Left ventricle myocardium inferior (tissue), 1 donor: Measurements from ENCODE around the gene UGT2B10. TPM values are rescaled to one million over a fixed set of nuclear protein-coding genes. Genes with fewer than 3 reads are reported as not detected.

ENCODE experiments used
- DNase-seq: peaks from one replicate; pipeline ENCODE4 v3.0.0-alpha.2; 2020
- H3K27ac ChIP-seq: fragments of 200-600 bp; replicated peaks from 2 replicates; pipeline ENCODE4 v1.8.0; 2021
- H3K27me3 ChIP-seq: fragments of 200-600 bp; 2 replicates; pipeline ENCODE4 v1.8.0; 2021; ENCODE audit warnings: low read depth
- H3K36me3 ChIP-seq: fragments of 200-600 bp; 2 replicates; pipeline ENCODE4 v1.8.0; 2021
- H3K4me1 ChIP-seq: fragments of 200-600 bp; 2 replicates; pipeline ENCODE4 v1.8.0; 2021
- H3K4me3 ChIP-seq: fragments of 200-600 bp; 2 replicates; pipeline ENCODE4 v1.8.0; 2021; ENCODE audit warnings: mild to moderate bottlenecking, moderate library complexity
- H3K9me3 ChIP-seq: fragments of 200-600 bp; replicated peaks from 2 replicates; pipeline ENCODE4 v1.8.0; 2021
- CTCF ChIP-seq: fragments of 200-600 bp; IDR thresholded peaks from 2 replicates; pipeline ENCODE4 v1.8.0; 2021; ENCODE audit warnings: antibody characterized with exemption, mild to moderate bottlenecking, borderline replicate concordance
- intact Hi-C: fragments of 100-400 bp; cut with micrococcal nuclease; formaldehyde crosslinking; loops from one replicate; pipeline ENCODE4 v1.11.0; 2022
- total RNA-seq: library from RNA; stranded (reverse); fragmentation: NEBNext Ultra II Directional; extraction: Animal tissue kit (Norgen Biotek cat#: 25700); gene quantifications from one replicate; pipeline ENCODE4 v1.2.1, GENCODE V29; 2021
- donor health status: DM: no; HTN: yes; CAD: no; lungs with severe emphysema.

The UGT2B10 gene
- total RNA-seq, 1 donor from 2014 or later: not detected

- no peak for TF ChIP-seq CTCF
- H3K4me1 ChIP-seq: no peaks in the 10 kb centered on the region
- H3K36me3 ChIP-seq: no peaks in the 10 kb centered on the region
- intact Hi-C loops: no loop called here
- no peaks in the 10 kb centered on the region for H3K9me3 ChIP-seq
- no peak overlapping the region for H3K4me3 ChIP-seq
- H3K27me3 ChIP-seq: no peaks in the 10 kb centered on the region
- no peak for DNase-seq
- H3K27ac ChIP-seq: no peak overlapping the region
Observed at GRCh38 chr4:68864438-68865187, 48.8 kb downstream of the UGT2B10 start.

GRCh38 chr4:68865188-68865638 is 49.4 kb downstream of the UGT2B10 start:
- H3K36me3 ChIP-seq: no peaks in the 10 kb centered on the region
- H3K9me3 ChIP-seq: no peaks in the 10 kb centered on the region
- no peak overlapping the region for H3K27ac ChIP-seq
- no peaks in the 10 kb centered on the region for H3K27me3 ChIP-seq
- DNase-seq: no peak
- intact Hi-C loops: no loop called here
- no peaks in the 10 kb centered on the region for H3K4me1 ChIP-seq
- TF ChIP-seq CTCF: no peak
- no peak overlapping the region for H3K4me3 ChIP-seq

- TF ChIP-seq CTCF: no peak
- no peaks in the 10 kb centered on the region for H3K36me3 ChIP-seq
- H3K4me1 ChIP-seq: no peaks in the 10 kb centered on the region
- H3K27me3 ChIP-seq: no peaks in the 10 kb centered on the region
- DNase-seq: no peak
- H3K27ac ChIP-seq: no peak overlapping the region
- H3K4me3 ChIP-seq: no peak overlapping the region
- no peaks in the 10 kb centered on the region for H3K9me3 ChIP-seq
- intact Hi-C loops: no loop called here
Observed at GRCh38 chr4:68865760-68866159, 50.0 kb downstream of the UGT2B10 start.

GRCh38 chr4:68869274-68869773 is 53.5 kb downstream of the UGT2B10 start:
- Histone ChIP-seq H3K4me1 (no peaks in the 10 kb centered on the region), H3K4me3 (no peak overlapping the region), H3K27me3 (no peaks in the 10 kb centered on the region), H3K36me3 (no peaks in the 10 kb centered on the region), H3K9me3 (no peaks in the 10 kb centered on the region), H3K27ac (no peak overlapping the region)
- DNase-seq: no peak
- no peak for TF ChIP-seq CTCF
- intact Hi-C loops: no loop called here

GRCh38 chr4:68871809-68872642 is 56.2 kb downstream of the UGT2B10 start:
- DNase-seq: no peak
- H3K9me3 ChIP-seq: no peaks in the 10 kb centered on the region
- no peaks in the 10 kb centered on the region for H3K36me3 ChIP-seq
- TF ChIP-seq CTCF: no peak
- H3K27ac ChIP-seq: no peak overlapping the region
- no peaks in the 10 kb centered on the region for H3K4me1 ChIP-seq
- no peak overlapping the region for H3K4me3 ChIP-seq
- intact Hi-C loops: no loop called here
- no peaks in the 10 kb centered on the region for H3K27me3 ChIP-seq
